ENCODE measurements around the gene SLC2A1. TPM values are rescaled to one million over a fixed set of nuclear protein-coding genes. Genes with fewer than 3 reads are reported as not detected.

SLC2A1 gene
- total and polyA plus RNA-seq, 9 of the 15 experiments (the other 6 are each of a cell fraction or from before 2014, with no cell fraction given): 12.6 to 153 (median 48.0) TPM

GRCh38 chr1:42996384-42996970 is 37.8 kb upstream of the SLC2A1 start:
- Histone ChIP-seq H4K20me1 (replicated peaks; ENCODE audit: control insufficient read depth, insufficient read depth, low read length) (no peaks in the 10 kb centered on the region), H3K4me2 (ENCODE audit: insufficient read depth, low read length) (no peak overlapping the region), H3K9ac (ENCODE audit: insufficient read depth in 1 of 2, low read depth in 2 of 2, low read length in 2 of 2) (no peak overlapping the region), H3K27me3 (ENCODE audit: control insufficient read depth in 2 of 2, insufficient read depth in 2 of 2, low read length in 2 of 2) (no peaks in the 10 kb centered on the region; a peak in 1 of 5 replicates), H3K79me2 (ENCODE audit: control insufficient read depth, insufficient read depth, low read length) (no peaks in the 10 kb centered on the region), H3K4me1 (replicated peaks in 1 of 2; ENCODE audit: control insufficient read depth in 2 of 2, insufficient read depth in 2 of 2, low read length in 2 of 2) (peaks cover 0 to 3% of the 10 kb centered on the region in 2 experiments; a peak in 2 of 5 replicates), H3K36me3 (ENCODE audit: control insufficient read depth, insufficient read depth, low read length) (no peaks in the 10 kb centered on the region), H3K9me3 (replicated peaks; ENCODE audit: control insufficient read depth, insufficient read depth, low read depth, low read length) (no peaks in the 10 kb centered on the region), H3K27ac (ENCODE audit: extremely low read depth, low read depth, low read length) (no peak overlapping the region), H3K4me3 (no peak overlapping the region), H2AFZ (ENCODE audit: low read depth, low read length) (no peak overlapping the region), H3K9me1 (ENCODE audit: control insufficient read depth, insufficient read depth, low read length) (no peaks in the 10 kb centered on the region)
- 46% methylated on average over 6 of the region's 6 CpGs for WGBS (ENCODE audit: insufficient coverage, low coverage, missing lambda C conversion rate)
- CTCF ChIA-PET (ENCODE audit: low intra/inter-chr PET ratio): no interaction called here
- FAIRE-seq: no peak
- TF ChIP-seq SMAD3 (CRISPR knock-in tag; conservative IDR thresholded peaks at IDR 0.05): no peak
- TF ChIP-seq SLC30A9 (CRISPR knock-in tag; IDR thresholded peaks at IDR 0.05): no peak
- TF ChIP-seq RBBP5 (IDR thresholded peaks at IDR 0.05; ENCODE audit: borderline replicate concordance, insufficient read depth, low read length, poor library complexity, severe bottlenecking): no peak
- no peak for TF ChIP-seq BCL6 (CRISPR knock-in tag; IDR thresholded peaks at IDR 0.05)
- no peak for TF ChIP-seq ZNF232 (CRISPR knock-in tag; IDR thresholded peaks at IDR 0.05)
- TF ChIP-seq HBP1 (CRISPR knock-in tag; IDR thresholded peaks at IDR 0.05): no peak
- no peak for TF ChIP-seq CHD2 (IDR thresholded peaks at IDR 0.05; ENCODE audit: low read depth, low read length)
- no peak for TF ChIP-seq SREBF1 (IDR thresholded peaks at IDR 0.05; ENCODE audit: borderline replicate concordance, low read depth, low read length)
- TF ChIP-seq ELF2 (CRISPR knock-in tag; IDR thresholded peaks at IDR 0.05): no peak
- TF ChIP-seq PYGO2 (tag; IDR thresholded peaks at IDR 0.05): no peak
- ATAC-seq: no peak
- POLR2A ChIA-PET: interaction anchor here (0.7 to 1.6 kb wide), 5 partner anchors 8 to 1735 kb away, joined by 3 to 7 read pairs (median 4); no protein-coding TSS in a partner anchor
- no TSS peak for BruUV-seq (replicated peaks)
- DNase-seq (ENCODE audit: extremely low read depth in 1 of 4, low spot score in 3 of 4): no peak
- in situ Hi-C loops (cut with MboI) (no loop called here), intact Hi-C loops (cut with micrococcal nuclease) (no loop called here)
